Measurements from ENCODE around the gene NR2E3. TPM values are rescaled to one million over a fixed set of nuclear protein-coding genes. Genes with fewer than 3 reads are reported as not detected.

Gene NR2E3
- total and polyA plus RNA-seq, 4 donors, result 0.17 to 0.18 TPM; not detected in 2

DNA sequence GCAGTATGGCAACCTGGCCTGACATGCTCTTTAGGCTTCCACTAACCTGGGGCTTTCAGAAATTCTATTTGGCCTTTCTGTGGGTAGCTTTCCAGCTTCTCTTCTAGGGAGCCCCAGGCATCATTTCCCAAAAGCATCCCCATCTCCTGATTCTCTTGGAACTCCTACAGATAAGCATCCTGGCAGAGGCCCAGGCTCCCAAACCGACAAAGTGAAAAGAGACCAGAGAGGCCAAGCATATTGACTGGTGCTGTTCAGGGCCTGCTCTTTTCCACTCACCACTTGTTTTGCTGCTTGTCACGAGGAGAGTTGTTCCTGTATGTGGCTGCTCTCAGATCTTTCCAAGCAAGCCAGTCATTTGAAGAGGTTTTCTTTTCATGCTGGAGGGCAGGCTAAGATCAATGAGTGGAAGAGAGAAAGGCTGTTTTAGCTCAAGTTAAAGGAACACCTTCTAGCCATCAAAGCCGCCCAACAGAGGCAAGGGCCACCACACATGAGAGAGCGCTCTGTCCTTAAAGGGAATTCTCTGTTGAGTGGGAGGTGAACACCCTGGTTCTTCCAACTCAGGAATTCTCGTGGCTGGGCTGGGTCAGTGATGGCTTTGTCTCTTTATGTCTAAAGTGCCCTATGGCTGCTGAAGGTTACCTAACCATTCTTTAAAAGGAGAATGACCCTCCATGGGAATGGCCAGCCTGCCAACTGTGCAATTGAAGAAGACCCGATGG lies 31.1 kb upstream of the NR2E3 start:
- TF ChIP-seq, protein P1, sequence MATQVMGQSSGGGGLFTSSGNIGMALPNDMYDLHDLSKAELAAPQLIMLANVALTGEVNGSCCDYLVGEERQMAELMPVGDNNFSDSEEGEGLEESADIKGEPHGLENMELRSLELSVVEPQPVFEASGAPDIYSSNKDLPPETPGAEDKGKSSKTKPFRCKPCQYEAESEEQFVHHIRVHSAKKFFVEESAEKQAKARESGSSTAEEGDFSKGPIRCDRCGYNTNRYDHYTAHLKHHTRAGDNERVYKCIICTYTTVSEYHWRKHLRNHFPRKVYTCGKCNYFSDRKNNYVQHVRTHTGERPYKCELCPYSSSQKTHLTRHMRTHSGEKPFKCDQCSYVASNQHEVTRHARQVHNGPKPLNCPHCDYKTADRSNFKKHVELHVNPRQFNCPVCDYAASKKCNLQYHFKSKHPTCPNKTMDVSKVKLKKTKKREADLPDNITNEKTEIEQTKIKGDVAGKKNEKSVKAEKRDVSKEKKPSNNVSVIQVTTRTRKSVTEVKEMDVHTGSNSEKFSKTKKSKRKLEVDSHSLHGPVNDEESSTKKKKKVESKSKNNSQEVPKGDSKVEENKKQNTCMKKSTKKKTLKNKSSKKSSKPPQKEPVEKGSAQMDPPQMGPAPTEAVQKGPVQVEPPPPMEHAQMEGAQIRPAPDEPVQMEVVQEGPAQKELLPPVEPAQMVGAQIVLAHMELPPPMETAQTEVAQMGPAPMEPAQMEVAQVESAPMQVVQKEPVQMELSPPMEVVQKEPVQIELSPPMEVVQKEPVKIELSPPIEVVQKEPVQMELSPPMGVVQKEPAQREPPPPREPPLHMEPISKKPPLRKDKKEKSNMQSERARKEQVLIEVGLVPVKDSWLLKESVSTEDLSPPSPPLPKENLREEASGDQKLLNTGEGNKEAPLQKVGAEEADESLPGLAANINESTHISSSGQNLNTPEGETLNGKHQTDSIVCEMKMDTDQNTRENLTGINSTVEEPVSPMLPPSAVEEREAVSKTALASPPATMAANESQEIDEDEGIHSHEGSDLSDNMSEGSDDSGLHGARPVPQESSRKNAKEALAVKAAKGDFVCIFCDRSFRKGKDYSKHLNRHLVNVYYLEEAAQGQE (IDR thresholded peaks at IDR 0.05), result no peak
- TF ChIP-seq FOXA2 (IDR thresholded peaks at IDR 0.05), result no peak
- no peak for TF ChIP-seq TAF1 (conservative IDR thresholded peaks at IDR 0.05)
- TF ChIP-seq, protein P2, sequence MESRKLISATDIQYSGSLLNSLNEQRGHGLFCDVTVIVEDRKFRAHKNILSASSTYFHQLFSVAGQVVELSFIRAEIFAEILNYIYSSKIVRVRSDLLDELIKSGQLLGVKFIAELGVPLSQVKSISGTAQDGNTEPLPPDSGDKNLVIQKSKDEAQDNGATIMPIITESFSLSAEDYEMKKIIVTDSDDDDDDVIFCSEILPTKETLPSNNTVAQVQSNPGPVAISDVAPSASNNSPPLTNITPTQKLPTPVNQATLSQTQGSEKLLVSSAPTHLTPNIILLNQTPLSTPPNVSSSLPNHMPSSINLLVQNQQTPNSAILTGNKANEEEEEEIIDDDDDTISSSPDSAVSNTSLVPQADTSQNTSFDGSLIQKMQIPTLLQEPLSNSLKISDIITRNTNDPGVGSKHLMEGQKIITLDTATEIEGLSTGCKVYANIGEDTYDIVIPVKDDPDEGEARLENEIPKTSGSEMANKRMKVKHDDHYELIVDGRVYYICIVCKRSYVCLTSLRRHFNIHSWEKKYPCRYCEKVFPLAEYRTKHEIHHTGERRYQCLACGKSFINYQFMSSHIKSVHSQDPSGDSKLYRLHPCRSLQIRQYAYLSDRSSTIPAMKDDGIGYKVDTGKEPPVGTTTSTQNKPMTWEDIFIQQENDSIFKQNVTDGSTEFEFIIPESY (IDR thresholded peaks at IDR 0.05), result no peak
- TF ChIP-seq EGR1 (IDR thresholded peaks at IDR 0.05; ENCODE audit: low read depth in 2 of 2), result no peak
- TF ChIP-seq, protein P3, sequence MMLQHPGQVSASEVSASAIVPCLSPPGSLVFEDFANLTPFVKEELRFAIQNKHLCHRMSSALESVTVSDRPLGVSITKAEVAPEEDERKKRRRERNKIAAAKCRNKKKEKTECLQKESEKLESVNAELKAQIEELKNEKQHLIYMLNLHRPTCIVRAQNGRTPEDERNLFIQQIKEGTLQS (IDR thresholded peaks at IDR 0.05), result no peak
- TF ChIP-seq HNF4G (IDR thresholded peaks at IDR 0.05), result no peak
- Histone ChIP-seq H3K36me3 (ENCODE audit: control insufficient read depth in 4 of 4, insufficient read depth in 3 of 4, low read depth in 1 of 4, low read length in 3 of 4) (peaks cover 0 to 9% (median 2%) of the 10 kb centered on the region in 4 donors), H3K4me1 (ENCODE audit: control insufficient read depth in 4 of 4, insufficient read depth in 4 of 4, low read length in 3 of 4) (no peaks in the 10 kb centered on the region), H3K4me3 (ENCODE audit: low read depth in 1 of 3, low read length in 3 of 3) (no peak overlapping the region), H3K27ac (ENCODE audit: low read depth in 1 of 2, low read length in 2 of 2) (no peak overlapping the region), H3K9ac (ENCODE audit: low read depth in 1 of 2, low read length in 2 of 2) (no peak overlapping the region), H3K27me3 (ENCODE audit: control insufficient read depth in 4 of 4, insufficient read depth in 4 of 4, low read length in 3 of 4) (no peaks in the 10 kb centered on the region), H3K9me3 (ENCODE audit: control insufficient read depth in 4 of 4, low read length in 3 of 4) (no peaks in the 10 kb centered on the region)
- WGBS, result 95% methylated on average over 6 of the region's 6 CpGs
- DNase-seq (ENCODE audit: low spot score), result no peak

DNA sequence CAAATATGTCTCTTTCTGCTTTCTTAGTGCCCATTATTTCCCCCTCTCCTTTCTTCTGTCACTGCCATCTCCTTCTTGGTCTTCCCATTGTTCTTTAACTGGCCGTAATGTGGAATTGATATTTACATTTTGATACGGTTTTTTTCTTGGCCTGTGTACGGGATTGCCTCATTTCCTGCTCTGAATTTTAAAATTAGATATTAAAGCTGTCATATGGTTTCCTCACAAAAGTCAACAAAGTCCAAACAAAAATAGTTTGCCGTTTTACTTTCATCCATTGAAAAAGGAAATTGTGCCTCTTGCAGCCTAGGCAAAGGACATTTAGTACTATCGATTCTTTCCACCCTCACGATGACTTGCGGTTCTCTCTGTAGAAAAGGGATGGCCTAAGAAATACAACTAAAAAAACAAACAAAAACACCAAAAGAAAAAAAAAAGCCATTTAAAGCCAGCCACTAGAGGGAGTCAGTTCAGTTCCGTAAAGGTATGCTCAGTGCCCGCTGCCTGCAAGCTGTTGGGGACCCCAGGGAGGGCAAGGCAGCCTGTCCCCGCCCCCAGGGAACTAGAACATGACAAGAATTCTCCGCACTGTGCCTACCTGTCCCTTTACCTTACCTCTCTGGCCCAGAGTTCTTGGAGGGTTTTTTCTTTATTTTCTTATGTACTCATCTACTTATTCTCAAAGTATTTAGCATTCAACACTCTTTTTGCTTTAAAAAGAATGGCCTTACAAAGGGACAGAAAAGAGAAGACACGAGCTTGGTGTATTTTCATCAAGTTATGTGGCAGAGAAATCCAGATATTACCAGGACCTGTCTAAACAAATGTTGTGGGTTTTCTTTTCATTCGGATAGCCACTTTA lies 30.0 kb upstream of the NR2E3 start:
- Histone ChIP-seq H3K9ac (ENCODE audit: low read depth in 1 of 2, low read length in 2 of 2) (no peak overlapping the region), H3K4me3 (ENCODE audit: low read depth in 1 of 3, low read length in 3 of 3) (no peak overlapping the region), H3K36me3 (ENCODE audit: control insufficient read depth in 4 of 4, insufficient read depth in 3 of 4, low read depth in 1 of 4, low read length in 3 of 4) (peaks cover 0 to 9% (median 2%) of the 10 kb centered on the region in 4 donors), H3K9me3 (ENCODE audit: control insufficient read depth in 4 of 4, low read length in 3 of 4) (no peaks in the 10 kb centered on the region), H3K27ac (ENCODE audit: low read depth in 1 of 2, low read length in 2 of 2) (peak overlapping the region in 1 of 2 donors; percentile 28), H3K4me1 (ENCODE audit: control insufficient read depth in 4 of 4, insufficient read depth in 4 of 4, low read length in 3 of 4) (no peaks in the 10 kb centered on the region), H3K27me3 (ENCODE audit: control insufficient read depth in 4 of 4, insufficient read depth in 4 of 4, low read length in 3 of 4) (no peaks in the 10 kb centered on the region)
- DNase-seq (ENCODE audit: low spot score), result no peak
- TF ChIP-seq YY1 (IDR thresholded peaks at IDR 0.05) (no peak), TAF1 (conservative IDR thresholded peaks at IDR 0.05) (no peak), RAD21 (IDR thresholded peaks at IDR 0.05) (peak; percentile 67 to 75)
- TF ChIP-seq, protein P1 (IDR thresholded peaks at IDR 0.05), result no peak
- TF ChIP-seq, protein P4, sequence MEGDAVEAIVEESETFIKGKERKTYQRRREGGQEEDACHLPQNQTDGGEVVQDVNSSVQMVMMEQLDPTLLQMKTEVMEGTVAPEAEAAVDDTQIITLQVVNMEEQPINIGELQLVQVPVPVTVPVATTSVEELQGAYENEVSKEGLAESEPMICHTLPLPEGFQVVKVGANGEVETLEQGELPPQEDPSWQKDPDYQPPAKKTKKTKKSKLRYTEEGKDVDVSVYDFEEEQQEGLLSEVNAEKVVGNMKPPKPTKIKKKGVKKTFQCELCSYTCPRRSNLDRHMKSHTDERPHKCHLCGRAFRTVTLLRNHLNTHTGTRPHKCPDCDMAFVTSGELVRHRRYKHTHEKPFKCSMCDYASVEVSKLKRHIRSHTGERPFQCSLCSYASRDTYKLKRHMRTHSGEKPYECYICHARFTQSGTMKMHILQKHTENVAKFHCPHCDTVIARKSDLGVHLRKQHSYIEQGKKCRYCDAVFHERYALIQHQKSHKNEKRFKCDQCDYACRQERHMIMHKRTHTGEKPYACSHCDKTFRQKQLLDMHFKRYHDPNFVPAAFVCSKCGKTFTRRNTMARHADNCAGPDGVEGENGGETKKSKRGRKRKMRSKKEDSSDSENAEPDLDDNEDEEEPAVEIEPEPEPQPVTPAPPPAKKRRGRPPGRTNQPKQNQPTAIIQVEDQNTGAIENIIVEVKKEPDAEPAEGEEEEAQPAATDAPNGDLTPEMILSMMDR (IDR thresholded peaks at IDR 0.05; ENCODE audit: low read depth, low read length, missing input control), result peak; percentile 66
- 15% methylated on average over 13 of the region's 13 CpGs for WGBS
